HUES64 (cell line): ENCODE results near the gene HSD11B2.
A peak's percentile ranks its signal among the peaks of the same experiment; 100 is the strongest.

Experiments
- H3K27ac ChIP-seq: 2 replicates; pipeline ENCODE4 v1.7.0; 2013; ENCODE audit warnings: low read depth, low read length, inconsistent platforms
- H3K27me3 ChIP-seq: 2 replicates; pipeline ENCODE4 v1.6.1; 2013; ENCODE audit warnings: mild to moderate bottlenecking, low read length; ENCODE audit not compliant: insufficient read depth
- H3K36me3 ChIP-seq: 2 replicates; pipeline ENCODE4 v1.6.1; 2013; ENCODE audit warnings: mild to moderate bottlenecking, low read length; ENCODE audit not compliant: insufficient read depth
- H3K4me1 ChIP-seq: 2 replicates; pipeline ENCODE4 v1.6.1; 2013; ENCODE audit warnings: mild to moderate bottlenecking, low read length, moderate library complexity; ENCODE audit not compliant: insufficient read depth
- H3K4me3 ChIP-seq: 2 replicates; pipeline ENCODE4 v1.5.1; 2013; ENCODE audit warnings: mild to moderate bottlenecking, low read length, moderate library complexity
- H3K9ac ChIP-seq: 2 replicates; pipeline ENCODE4 v1.6.1; 2013; ENCODE audit warnings: mild to moderate bottlenecking, low read depth, low read length
- H3K9me3 ChIP-seq: 2 replicates; pipeline ENCODE4 v1.6.1; 2013; ENCODE audit warnings: low read depth, low read length; ENCODE audit not compliant: insufficient read depth
- WGBS: fragments of 150-250, 120-280 bp; methylation state at CpG from one replicate; pipeline ENCODE4 v1.1.7; 2013; ENCODE audit warnings: missing lambda C conversion rate; 5-methylcytosine and 5-hydroxymethylcytosine counted together

HSD11B2 gene

GRCh38 chr16:67458121-67458641, 27.3 kb downstream of the HSD11B2 start:
- Histone ChIP-seq H3K9ac (peak overlapping the region; percentile 10; the same call in 1 of the 2 replicates), H3K4me3 (no peak overlapping the region), H3K27ac (no peak overlapping the region), H3K36me3 (peaks cover 6% of the 10 kb centered on the region; the same call in 1 of the 2 replicates), H3K4me1 (no peaks in the 10 kb centered on the region; the same call in 1 of the 2 replicates), H3K9me3 (no peaks in the 10 kb centered on the region), H3K27me3 (no peaks in the 10 kb centered on the region)
- WGBS = 89% methylated on average over 6 of the region's 6 CpGs

- Histone ChIP-seq H3K9me3 (no peaks in the 10 kb centered on the region), H3K27me3 (no peaks in the 10 kb centered on the region), H3K4me3 (no peak overlapping the region), H3K36me3 (0 out of 2 replicates have a peak, but pooled peaks cover 3% of the 10 kb centered on the region), H3K4me1 (no peaks in the 10 kb centered on the region; the same call in 1 of the 2 replicates), H3K27ac (no peak overlapping the region), H3K9ac (no peak overlapping the region)
- 83% methylated on average over 7 of the region's 7 CpGs for WGBS
Observed at GRCh38 chr16:67459066-67459860, 28.3 kb downstream of the HSD11B2 start.

- H3K36me3 ChIP-seq = 0 out of 2 replicates have a peak, but pooled peaks cover 3% of the 10 kb centered on the region
- H3K27ac ChIP-seq = no peak overlapping the region
- H3K27me3 ChIP-seq = no peaks in the 10 kb centered on the region
- no peak overlapping the region for H3K4me3 ChIP-seq
- no peak overlapping the region for H3K9ac ChIP-seq
- no peaks in the 10 kb centered on the region for H3K9me3 ChIP-seq
- WGBS = 90% methylated on average over 3 of the region's 3 CpGs
- no peaks in the 10 kb centered on the region for H3K4me1 ChIP-seq
Observed at GRCh38 chr16:67459861-67460150, 28.9 kb downstream of the HSD11B2 start.

- H3K9ac ChIP-seq = no peak overlapping the region
- 0 out of 2 replicates have a peak, but pooled peaks cover 3% of the 10 kb centered on the region for H3K36me3 ChIP-seq
- H3K9me3 ChIP-seq = no peaks in the 10 kb centered on the region
- H3K4me1 ChIP-seq = no peaks in the 10 kb centered on the region
- 87% methylated on average over 5 of the region's 5 CpGs for WGBS
- H3K27me3 ChIP-seq = no peaks in the 10 kb centered on the region
- H3K27ac ChIP-seq = no peak overlapping the region
- H3K4me3 ChIP-seq = no peak overlapping the region
Observed at GRCh38 chr16:67460168-67460567, 29.2 kb downstream of the HSD11B2 start.

- Histone ChIP-seq H3K4me1 (peaks cover 3% of the 10 kb centered on the region; the same call in 1 of the 2 replicates), H3K27ac (no peak overlapping the region), H3K27me3 (no peaks in the 10 kb centered on the region), H3K4me3 (no peak overlapping the region), H3K9ac (no peak overlapping the region), H3K36me3 (0 out of 2 replicates have a peak, but pooled peaks cover 3% of the 10 kb centered on the region), H3K9me3 (no peaks in the 10 kb centered on the region)
- WGBS = 90% methylated on average over 1 of the region's 2 CpGs
Observed at GRCh38 chr16:67460961-67461360, 30.0 kb downstream of the HSD11B2 start.

- no peak overlapping the region for H3K4me3 ChIP-seq
- H3K36me3 ChIP-seq = 0 out of 2 replicates have a peak, but pooled peaks cover 3% of the 10 kb centered on the region
- no peak overlapping the region for H3K27ac ChIP-seq
- H3K9ac ChIP-seq = no peak overlapping the region
- WGBS = 93% methylated on average over 8 of the region's 8 CpGs
- peaks cover 3% of the 10 kb centered on the region; the same call in 1 of the 2 replicates for H3K4me1 ChIP-seq
- no peaks in the 10 kb centered on the region for H3K27me3 ChIP-seq
- H3K9me3 ChIP-seq = no peaks in the 10 kb centered on the region
Observed at GRCh38 chr16:67461600-67462278, 30.8 kb downstream of the HSD11B2 start.

GRCh38 chr16:67462279-67462655, 31.3 kb downstream of the HSD11B2 start:
- Histone ChIP-seq H3K4me3 (no peak overlapping the region), H3K27me3 (no peaks in the 10 kb centered on the region), H3K9ac (no peak overlapping the region), H3K9me3 (no peaks in the 10 kb centered on the region), H3K36me3 (0 out of 2 replicates have a peak, but pooled peaks cover 3% of the 10 kb centered on the region), H3K27ac (no peak overlapping the region), H3K4me1 (peaks cover 3% of the 10 kb centered on the region; the same call in 1 of the 2 replicates)
- 91% methylated on average over 5 of the region's 5 CpGs for WGBS

GRCh38 chr16:67463059-67463458, 32.1 kb downstream of the HSD11B2 start:
- 95% methylated on average over 5 of the region's 5 CpGs for WGBS
- Histone ChIP-seq H3K9me3 (no peaks in the 10 kb centered on the region), H3K4me3 (no peak overlapping the region), H3K36me3 (0 out of 2 replicates have a peak, but pooled peaks cover 3% of the 10 kb centered on the region), H3K4me1 (peaks cover 3% of the 10 kb centered on the region; the same call in 1 of the 2 replicates), H3K27me3 (no peaks in the 10 kb centered on the region), H3K27ac (no peak overlapping the region), H3K9ac (no peak overlapping the region)

- 94% methylated on average over 4 of the region's 4 CpGs for WGBS
- H3K27ac ChIP-seq = no peak overlapping the region
Observed at GRCh38 chr16:67463691-67464090, 32.8 kb downstream of the HSD11B2 start.

GRCh38 chr16:67464565-67464964, 33.6 kb downstream of the HSD11B2 start:
- 92% methylated on average over 2 of the region's 2 CpGs for whole genome bisulfite sequencing
- Histone ChIP-seq H3K27ac (no peak overlapping the region), H3K9ac (no peak overlapping the region)

More at GRCh38 chr16:67463691-67464090, 32.8 kb downstream of the HSD11B2 start:
- Histone ChIP-seq H3K36me3 (0 out of 2 replicates have a peak, but pooled peaks cover 3% of the 10 kb centered on the region), H3K9ac (no peak overlapping the region), H3K27me3 (no peaks in the 10 kb centered on the region), H3K9me3 (no peaks in the 10 kb centered on the region), H3K4me1 (peaks cover 3% of the 10 kb centered on the region; the same call in 1 of the 2 replicates), H3K4me3 (no peak overlapping the region)

GRCh38 chr16:67466581-67466980, 35.7 kb downstream of the HSD11B2 start:
- no peak overlapping the region for H3K9ac ChIP-seq
- no peak overlapping the region for H3K4me3 ChIP-seq
- WGBS = 85% methylated on average over 6 of the region's 6 CpGs
- H3K27me3 ChIP-seq = no peaks in the 10 kb centered on the region
- no peaks in the 10 kb centered on the region for H3K36me3 ChIP-seq
- peaks cover 3% of the 10 kb centered on the region; the same call in 1 of the 2 replicates for H3K4me1 ChIP-seq
- no peaks in the 10 kb centered on the region for H3K9me3 ChIP-seq
- H3K27ac ChIP-seq = no peak overlapping the region

More at GRCh38 chr16:67464565-67464964, 33.6 kb downstream of the HSD11B2 start:
- no peaks in the 10 kb centered on the region for H3K9me3 ChIP-seq
- H3K4me1 ChIP-seq = peaks cover 3% of the 10 kb centered on the region; the same call in 1 of the 2 replicates
- H3K36me3 ChIP-seq = 0 out of 2 replicates have a peak, but pooled peaks cover 3% of the 10 kb centered on the region
- no peaks in the 10 kb centered on the region for H3K27me3 ChIP-seq
- H3K4me3 ChIP-seq = no peak overlapping the region
